GM23248 (cell line): ENCODE measurements around the gene STK24.

Experiments
- EZH2 ChIP-seq: fragments of 200-600 bp; sonication (generic); IDR thresholded peaks from 2 replicates; pipeline ENCODE4 v1.6.1; 2018; ENCODE audit warnings: antibody characterized with exemption, mild to moderate bottlenecking; ENCODE audit not compliant: insufficient read depth, poor library complexity, severe bottlenecking
- EZH2phosphoT487 ChIP-seq: fragments of 200-600 bp; sonication (generic); IDR thresholded peaks from 2 replicates; pipeline ENCODE4 v1.6.1; 2018; ENCODE audit warnings: antibody characterized with exemption, moderate library complexity, mild to moderate bottlenecking, low read depth; ENCODE audit not compliant: insufficient read depth

DNA sequence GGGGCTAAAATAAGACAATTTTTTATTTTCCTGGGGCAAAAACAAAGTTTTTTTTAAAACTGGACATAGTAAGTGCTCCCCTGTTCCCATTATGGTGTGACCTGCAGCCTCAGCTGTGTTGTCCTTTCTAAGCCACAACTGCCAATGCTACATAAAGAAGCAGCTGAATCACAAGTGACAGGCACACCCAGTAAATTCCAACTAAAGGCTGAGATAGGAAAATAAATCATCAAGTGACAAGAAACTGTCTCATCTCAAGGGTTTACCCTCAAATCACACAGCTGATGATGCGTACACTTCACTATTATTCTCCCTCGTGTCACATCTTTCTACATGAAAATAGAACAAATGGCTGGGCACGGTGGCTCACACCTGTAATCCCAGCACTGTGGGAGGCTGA lies 28.7 kb downstream of the STK24 start:
- TF ChIP-seq EZH2 (no peak), EZH2phosphoT487 (no peak)
